Ishikawa (cell line): ENCODE measurements around the gene OR13C2.

Experiments used
- CEBPB ChIP-seq: IDR thresholded peaks from 2 replicates; pipeline ENCODE4 v1.6.1; 2012
- CREB1 ChIP-seq: IDR thresholded peaks from 2 replicates; pipeline ENCODE4 v1.6.1; 2012; ENCODE audit warnings: low read depth
- FOXM1 ChIP-seq: IDR thresholded peaks from 2 replicates; pipeline ENCODE4 v1.6.1; 2012; ENCODE audit warnings: low read depth, borderline replicate concordance
- MAX ChIP-seq: IDR thresholded peaks from 2 replicates; pipeline ENCODE4 v1.6.1; 2012
- RAD21 ChIP-seq: IDR thresholded peaks from 2 replicates; pipeline ENCODE4 v1.6.1; 2012; ENCODE audit warnings: low read depth
- TAF1 ChIP-seq: IDR thresholded peaks from 2 replicates; pipeline ENCODE4 v1.6.1; 2012; ENCODE audit warnings: low read depth, mild to moderate bottlenecking
- TCF12 ChIP-seq: IDR thresholded peaks from 2 replicates; pipeline ENCODE4 v1.6.1; 2012; ENCODE audit warnings: low read depth
- YY1 ChIP-seq: IDR thresholded peaks from 2 replicates; pipeline ENCODE4 v1.6.1; 2012; ENCODE audit warnings: low read depth
- ZBTB7A ChIP-seq: IDR thresholded peaks from 2 replicates; pipeline ENCODE4 v1.6.1; 2012; ENCODE audit warnings: low read depth

OR13C2 gene

GRCh38 chr9:104556830-104557634 lies 48.4 kb downstream of the OR13C2 start:
- TF ChIP-seq FOXM1 (no peak), TCF12 (no peak), ZBTB7A (no peak), MAX (no peak), RAD21 (no peak), TAF1 (no peak)

- TF ChIP-seq RAD21 (no peak), ZBTB7A (no peak), TCF12 (no peak), CREB1 (no peak), YY1 (no peak), TAF1 (no peak), CEBPB (no peak)
Observed at GRCh38 chr9:104555521-104555920, 49.9 kb downstream of the OR13C2 start.
